Measurements from ENCODE around the gene GPR39. TPM values are rescaled to one million over a fixed set of nuclear protein-coding genes. Genes with fewer than 3 reads are reported as not detected.

GPR39 gene
- total RNA-seq, 1 experiment from 2014 or later, result 34.8 TPM

DNA sequence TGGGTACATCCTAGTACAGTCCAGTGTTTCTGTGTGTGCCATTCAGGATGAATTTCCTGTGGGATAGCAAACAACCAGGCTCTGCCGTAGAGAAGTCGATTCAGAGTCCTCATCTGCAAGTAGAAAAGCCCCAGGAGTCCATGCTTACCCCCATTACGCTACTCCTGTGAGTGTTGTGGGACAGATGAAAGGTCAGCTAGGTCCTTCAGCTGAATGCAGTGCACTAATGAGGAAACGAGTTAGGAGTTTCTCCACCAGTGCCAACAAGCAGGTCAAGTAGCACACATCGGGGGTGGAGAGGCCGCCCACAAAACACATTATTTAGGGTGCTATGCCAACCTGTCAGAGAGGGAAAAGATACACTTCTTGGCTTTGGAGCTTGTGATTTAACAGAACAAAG lies 2.5 kb upstream of the GPR39 start:
- Histone ChIP-seq H3K9me3 (ENCODE audit: low read length) (no peaks in the 10 kb centered on the region), H3K27ac (ENCODE audit: low read length) (no peak overlapping the region), H3K36me3 (ENCODE audit: low read depth, low read length) (no peaks in the 10 kb centered on the region), H3K79me2 (ENCODE audit: low read length) (peaks cover 25% of the 10 kb centered on the region), H3K9me2 (replicated peaks; ENCODE audit: low read length) (no peaks in the 10 kb centered on the region; the same call in 1 of the 2 replicates), H3K9ac (ENCODE audit: low read length) (no peak overlapping the region), H3K4me1 (ENCODE audit: insufficient read depth, low read length) (peaks cover 33% of the 10 kb centered on the region), H3F3A (ENCODE audit: low read length, unreplicated experiment) (no peaks in the 10 kb centered on the region), H3K4me3 (ENCODE audit: low read length) (no peak overlapping the region), H4K20me1 (ENCODE audit: low read length) (0 out of 2 replicates have a peak, but pooled peaks cover 4% of the 10 kb centered on the region), H3K4me2 (ENCODE audit: low read length) (peak overlapping the region; percentile 7; the same call in 1 of the 2 replicates), H3K27me3 (ENCODE audit: low read length) (no peaks in the 10 kb centered on the region), H2AFZ (ENCODE audit: low read length) (peak overlapping the region; percentile 19; the same call in 1 of the 2 replicates)
- BruUV-seq (replicated peaks), result no TSS peak
- ChIA-PET CTCF (no interaction called here), POLR2A (ENCODE audit: unreplicated experiment) (no interaction called here)
- no peak for ATAC-seq
- intact Hi-C loops (cut with micrococcal nuclease), result loop anchor here (10.0 kb wide), 2 partner anchors 149 to 1431 kb away; no protein-coding TSS in a partner anchor
- no peak for DNase-seq
- no peak for TF ChIP-seq EZH2 (IDR thresholded peaks at IDR 0.05; ENCODE audit: low read length, unreplicated experiment)
- TF ChIP-seq, protein P1, sequence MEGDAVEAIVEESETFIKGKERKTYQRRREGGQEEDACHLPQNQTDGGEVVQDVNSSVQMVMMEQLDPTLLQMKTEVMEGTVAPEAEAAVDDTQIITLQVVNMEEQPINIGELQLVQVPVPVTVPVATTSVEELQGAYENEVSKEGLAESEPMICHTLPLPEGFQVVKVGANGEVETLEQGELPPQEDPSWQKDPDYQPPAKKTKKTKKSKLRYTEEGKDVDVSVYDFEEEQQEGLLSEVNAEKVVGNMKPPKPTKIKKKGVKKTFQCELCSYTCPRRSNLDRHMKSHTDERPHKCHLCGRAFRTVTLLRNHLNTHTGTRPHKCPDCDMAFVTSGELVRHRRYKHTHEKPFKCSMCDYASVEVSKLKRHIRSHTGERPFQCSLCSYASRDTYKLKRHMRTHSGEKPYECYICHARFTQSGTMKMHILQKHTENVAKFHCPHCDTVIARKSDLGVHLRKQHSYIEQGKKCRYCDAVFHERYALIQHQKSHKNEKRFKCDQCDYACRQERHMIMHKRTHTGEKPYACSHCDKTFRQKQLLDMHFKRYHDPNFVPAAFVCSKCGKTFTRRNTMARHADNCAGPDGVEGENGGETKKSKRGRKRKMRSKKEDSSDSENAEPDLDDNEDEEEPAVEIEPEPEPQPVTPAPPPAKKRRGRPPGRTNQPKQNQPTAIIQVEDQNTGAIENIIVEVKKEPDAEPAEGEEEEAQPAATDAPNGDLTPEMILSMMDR (conservative IDR thresholded peaks at IDR 0.05; ENCODE audit: low read depth, low read length), result no peak
- no peak for TF ChIP-seq EZH2phosphoT487 (IDR thresholded peaks at IDR 0.05; ENCODE audit: borderline replicate concordance, low read length)

GRCh38 chr2:132415256-132415914 lies 1.2 kb upstream of the GPR39 start:
- peak overlapping the region; percentile 77 for H3K4me3 ChIP-seq (ENCODE audit: low read length)
- TSS peak; percentile 23 for BruUV-seq (replicated peaks)
- peak overlapping the region; percentile 96 for H3K4me2 ChIP-seq (ENCODE audit: low read length)
- ChIA-PET POLR2A (ENCODE audit: unreplicated experiment) (interaction anchor here (0.7 kb wide), 1 partner anchor 13 kb away, joined by 4 read pairs; no protein-coding TSS in a partner anchor), CTCF (interaction anchor here (0.6 to 1.5 kb wide), 3 partner anchors 15 to 733 kb away, joined by 3 to 5 read pairs (median 4); no protein-coding TSS in a partner anchor)
- H2AFZ ChIP-seq (ENCODE audit: low read length), result peak overlapping the region; percentile 68; the same call in 1 of the 2 replicates
- H3K79me2 ChIP-seq (ENCODE audit: low read length), result peaks cover 38% of the 10 kb centered on the region
- peak overlapping the region; percentile 93 for H3K27ac ChIP-seq (ENCODE audit: low read length)
- H3K4me1 ChIP-seq (ENCODE audit: insufficient read depth, low read length), result peaks cover 40% of the 10 kb centered on the region
- H3F3A ChIP-seq (ENCODE audit: low read length, unreplicated experiment), result no peaks in the 10 kb centered on the region
- no peaks in the 10 kb centered on the region for H3K9me3 ChIP-seq (ENCODE audit: low read length)
- intact Hi-C loops (cut with micrococcal nuclease), result loop anchor here (10.0 kb wide), 2 partner anchors 151 to 1429 kb away; no protein-coding TSS in a partner anchor
- H3K9me2 ChIP-seq (replicated peaks; ENCODE audit: low read length), result no peaks in the 10 kb centered on the region
- H3K9ac ChIP-seq (ENCODE audit: low read length), result peak overlapping the region; percentile 74
- H3K36me3 ChIP-seq (ENCODE audit: low read depth, low read length), result no peaks in the 10 kb centered on the region
- DNase-seq (peak; percentile 79), ATAC-seq (peak; percentile 13)
- H4K20me1 ChIP-seq (ENCODE audit: low read length), result peaks cover 16% of the 10 kb centered on the region
- H3K27me3 ChIP-seq (ENCODE audit: low read length), result no peaks in the 10 kb centered on the region
- TF ChIP-seq, protein P1 (conservative IDR thresholded peaks at IDR 0.05; ENCODE audit: low read depth, low read length), result no peak
- TF ChIP-seq EZH2phosphoT487 (IDR thresholded peaks at IDR 0.05; ENCODE audit: borderline replicate concordance, low read length) (no peak), EZH2 (IDR thresholded peaks at IDR 0.05; ENCODE audit: low read length, unreplicated experiment) (no peak)

Data from PC-3 (cell line).